Peyer's patch (tissue), 4 donors: ENCODE data around the gene SDHB.

Experiments
- CTCF ChIP-seq, 6 experiments: fragments of 450-650 bp in 4 of 6; fragments of 200-600 bp in 2 of 6; sonication (generic) in 1 of 6; IDR thresholded peaks; one replicate each; pipeline ENCODE4 v1.5.1; 2017 to 2019; ENCODE audit warnings: antibody characterized with exemption in 6 of 6, mild to moderate bottlenecking in 3 of 6, moderate library complexity in 1 of 6
- POLR2A ChIP-seq, 2 donors: fragments of 450-650 bp; IDR thresholded peaks; one replicate each; pipeline ENCODE4 v1.5.1; 2017; ENCODE audit warnings: antibody characterized with exemption in 2 of 2, mild to moderate bottlenecking in 2 of 2, moderate library complexity in 2 of 2

DNA sequence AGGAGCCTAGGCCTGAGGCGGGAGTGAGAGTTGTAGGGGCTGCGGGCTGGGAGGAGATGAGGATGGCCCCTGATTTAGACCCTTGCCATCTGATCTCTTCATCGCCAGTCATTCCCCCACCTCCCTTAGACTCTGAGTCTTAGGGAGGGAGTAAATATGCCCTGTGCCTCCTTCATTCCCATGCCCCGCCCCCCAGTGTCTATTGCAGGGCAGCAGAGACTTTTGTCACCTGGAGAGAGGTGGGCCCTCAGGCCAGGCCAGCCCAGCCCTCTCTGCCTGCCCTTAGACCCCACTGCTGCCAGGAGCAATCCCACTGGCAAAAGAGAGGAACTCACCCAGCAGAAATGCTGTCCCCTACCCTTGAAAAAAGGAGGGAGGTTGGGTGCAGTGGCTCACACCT is 70.2 kb downstream of the SDHB start:
- TF ChIP-seq CTCF (IDR thresholded peaks at IDR 0.05), result no peak
- TF ChIP-seq POLR2A (IDR thresholded peaks at IDR 0.05), result no peak
